IPS-NIHi11 (cell line): ENCODE data around the gene MOCS1.
"Not testable (repeated sequence)": the region's sequence is repeated elsewhere in the genome, so short reads cannot be mapped to it uniquely, and the experiment has no call there.

Experiments
- DNase-seq: peaks from one replicate; pipeline ENCODE4 v3.0.0; 2012; ENCODE audit warnings: mixed read lengths, low spot score

The MOCS1 gene

GRCh38 chr6:39934131-39934757 lies at the start of gene MOCS1:
TSS of gene MOCS1 (minus strand) at chr6:39934462. CDS start at chr6:39934417, 45 bp downstream.
- peak; percentile 95 for DNase-seq

- no peak for DNase-seq
Observed at GRCh38 chr6:39984051-39984450, 49.8 kb upstream of the MOCS1 start.

GRCh38 chr6:39983193-39983592 lies 48.9 kb upstream of the MOCS1 start:
- no peak for DNase-seq

DNA sequence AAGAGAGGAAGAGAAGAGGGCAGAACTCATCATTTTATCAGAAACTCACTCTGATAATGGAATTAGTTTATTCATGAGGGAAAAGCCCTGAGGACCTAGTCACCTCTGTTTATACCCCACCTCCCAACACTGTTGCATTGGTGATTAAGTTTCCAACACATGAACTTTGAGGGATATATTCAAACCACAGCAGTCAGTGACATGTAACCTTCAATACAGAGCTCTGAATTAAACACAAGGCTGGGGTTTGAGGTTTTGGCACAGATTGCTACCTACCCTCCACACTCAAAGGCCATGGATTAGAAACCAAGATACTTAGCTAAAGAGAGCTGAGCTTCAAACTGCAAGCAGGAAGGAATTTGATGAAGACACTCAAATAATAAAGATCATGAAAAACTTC lies 48.5 kb upstream of the MOCS1 start:
- DNase-seq, result no peak

DNA sequence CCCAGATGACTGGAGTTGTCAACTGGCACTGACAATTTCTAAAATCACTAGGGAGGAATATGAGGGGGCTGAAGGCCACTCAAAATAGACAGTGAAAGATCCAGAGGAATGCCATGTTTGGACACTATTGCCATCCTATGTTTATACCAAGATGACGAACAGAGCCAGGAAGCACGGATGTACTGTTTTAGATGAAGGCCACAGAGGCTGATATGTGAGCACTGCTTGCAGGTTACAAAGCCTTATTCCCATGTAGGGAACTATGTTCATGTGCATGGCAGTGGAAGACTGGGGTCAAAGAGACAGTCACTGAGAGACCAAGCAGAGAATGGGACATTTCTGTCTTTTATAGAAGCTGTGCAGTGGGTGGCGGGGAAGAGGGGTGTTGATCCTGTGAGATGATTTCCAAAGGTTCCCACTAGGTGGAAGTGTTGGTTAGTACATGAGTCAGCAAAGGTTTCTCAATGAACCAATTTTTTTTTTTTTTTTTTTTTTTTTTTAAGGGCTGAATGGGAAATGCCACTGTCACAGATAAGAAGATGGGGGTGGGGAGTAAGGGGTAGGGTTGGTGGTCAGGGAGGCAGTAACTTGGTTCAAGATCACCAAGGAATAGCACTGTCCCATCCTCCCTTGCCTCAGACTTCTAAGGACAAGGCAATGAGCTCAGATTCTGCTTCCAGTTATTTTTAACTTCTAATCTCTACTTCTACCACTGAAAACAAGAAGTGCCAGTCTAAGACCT lies 46.7 kb upstream of the MOCS1 start:
- peak; percentile 78 for DNase-seq

- DNase-seq, result no peak
Observed at GRCh38 chr6:39979461-39980328, 45.4 kb upstream of the MOCS1 start.

GRCh38 chr6:39978240-39978639 lies 44.0 kb upstream of the MOCS1 start:
- no peak for DNase-seq

DNA sequence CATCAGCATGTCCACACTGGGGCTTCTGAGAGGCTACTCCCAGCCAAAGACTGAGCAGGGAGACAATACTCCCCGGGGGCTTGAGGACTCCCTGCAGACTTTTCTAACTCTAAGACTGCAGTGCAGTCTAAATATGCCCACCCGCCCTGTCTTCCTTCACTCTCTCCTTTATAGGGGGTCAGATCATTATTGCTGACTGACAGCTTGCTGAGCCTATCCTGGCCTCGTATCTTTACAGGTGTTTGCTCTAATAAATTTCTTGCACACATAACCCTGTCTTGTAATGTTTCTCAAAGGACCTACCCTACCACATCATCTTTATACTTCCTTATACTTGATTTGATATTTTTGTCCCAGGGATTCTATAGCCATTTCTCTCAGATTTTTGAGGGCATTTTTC lies 39.4 kb upstream of the MOCS1 start:
- no peak for DNase-seq

DNA sequence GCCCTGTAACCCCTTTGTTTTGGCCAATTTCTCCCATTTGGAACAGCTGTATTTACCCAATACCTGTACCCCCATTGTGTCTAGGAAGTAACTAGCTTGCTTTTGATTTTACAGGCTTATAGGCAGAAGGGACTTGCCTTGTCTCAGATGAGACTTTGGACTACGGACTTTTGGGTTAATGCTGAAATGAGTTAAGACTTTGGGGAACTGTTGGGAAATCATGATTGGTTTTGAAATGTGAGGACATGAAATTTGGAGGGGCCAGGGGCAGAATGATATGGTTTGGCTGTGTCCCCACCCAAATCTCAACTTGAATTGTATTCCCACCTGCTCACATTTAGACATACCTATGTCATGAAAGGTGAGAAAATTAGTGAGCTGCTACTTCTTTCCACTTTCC lies 38.5 kb upstream of the MOCS1 start:
- DNase-seq, result not testable (repeated sequence)

DNA sequence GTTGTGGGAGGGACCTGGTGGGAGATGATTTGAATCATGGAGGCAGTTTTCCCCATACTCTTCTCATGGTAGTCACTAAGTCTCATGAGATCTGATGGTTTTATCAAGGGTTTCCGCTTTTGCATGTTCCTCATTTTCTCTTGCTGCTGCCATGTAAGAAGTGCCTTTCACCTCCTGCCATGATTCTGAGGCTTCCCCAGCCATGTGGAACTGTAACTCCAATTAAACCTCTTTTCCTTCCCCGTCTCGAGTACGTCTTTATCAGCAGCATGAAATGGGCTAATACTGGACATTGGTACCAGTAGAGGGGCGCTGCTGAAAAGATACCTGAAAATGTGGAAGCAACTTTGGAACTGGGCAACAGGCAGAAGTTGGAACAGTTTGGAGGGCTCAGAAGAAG lies 36.9 kb upstream of the MOCS1 start:
- not testable (repeated sequence) for DNase-seq

GRCh38 chr6:39965751-39966150 lies 31.5 kb upstream of the MOCS1 start:
- no peak for DNase-seq

- DNase-seq, result no peak
Observed at GRCh38 chr6:39964530-39964929, 30.3 kb upstream of the MOCS1 start.

DNA sequence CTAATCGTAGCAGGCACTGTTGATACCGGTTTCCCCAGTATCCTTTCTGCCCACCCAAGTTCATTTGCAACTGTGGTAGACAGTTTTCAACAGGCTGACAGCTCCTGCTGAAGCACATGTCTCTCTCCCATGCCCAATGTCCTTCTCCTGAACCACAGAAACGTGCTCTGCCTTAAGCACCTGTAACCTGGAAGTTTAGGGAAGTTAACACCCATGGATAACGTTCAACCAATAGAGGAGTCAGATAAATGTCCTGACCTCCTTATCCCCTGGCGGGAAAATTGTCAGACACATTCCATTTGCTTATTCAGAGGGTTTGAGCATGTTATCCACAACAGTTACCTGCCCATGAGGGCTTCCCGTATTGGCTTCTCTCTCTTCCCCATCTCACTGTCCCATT lies 29.8 kb upstream of the MOCS1 start:
- no peak for DNase-seq

GRCh38 chr6:39962831-39963230 lies 28.6 kb upstream of the MOCS1 start:
- no peak for DNase-seq

DNA sequence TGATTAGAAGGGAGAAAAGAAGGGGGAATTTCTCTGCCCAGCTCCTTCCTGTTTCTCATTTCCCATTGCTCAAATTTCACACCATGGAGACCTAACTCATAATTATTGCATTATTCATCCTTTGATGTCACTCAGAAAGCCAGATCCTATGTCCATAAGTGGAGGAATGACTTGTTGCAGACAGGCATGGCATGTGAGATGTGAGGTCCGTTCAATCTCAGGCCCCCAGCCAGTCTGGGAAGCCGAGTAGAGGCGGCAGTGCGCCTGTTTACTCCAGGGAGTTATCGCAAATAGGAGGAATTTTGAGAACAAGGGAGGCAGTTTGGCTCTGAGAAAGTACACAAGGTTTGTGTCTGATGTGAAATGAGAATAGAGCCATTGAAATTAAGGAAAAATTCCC lies 26.9 kb upstream of the MOCS1 start:
- no peak for DNase-seq

DNA sequence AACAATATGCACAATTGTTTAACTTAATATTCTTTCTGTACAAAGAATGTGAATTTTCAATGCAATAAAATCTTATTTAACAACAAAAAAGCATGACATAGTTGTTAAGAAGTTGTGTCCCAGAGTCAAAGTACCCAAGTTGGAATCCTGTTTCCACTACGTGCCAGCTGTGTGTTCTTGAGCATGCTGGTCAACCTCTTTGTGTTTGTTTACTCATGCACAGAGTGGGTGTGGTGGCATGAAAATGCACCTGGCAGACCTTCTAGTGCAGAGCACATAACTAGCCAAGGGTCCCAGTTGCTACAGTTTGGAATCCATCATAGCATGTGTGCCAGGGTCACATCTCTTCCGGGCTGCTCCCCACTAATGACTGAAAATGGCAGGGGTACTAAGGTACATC lies 24.7 kb upstream of the MOCS1 start:
- peak; percentile 21 for DNase-seq

- no peak for DNase-seq
Observed at GRCh38 chr6:39956936-39957335, 22.7 kb upstream of the MOCS1 start.

GRCh38 chr6:39953076-39953618 lies 18.9 kb upstream of the MOCS1 start:
- no peak for DNase-seq

DNA sequence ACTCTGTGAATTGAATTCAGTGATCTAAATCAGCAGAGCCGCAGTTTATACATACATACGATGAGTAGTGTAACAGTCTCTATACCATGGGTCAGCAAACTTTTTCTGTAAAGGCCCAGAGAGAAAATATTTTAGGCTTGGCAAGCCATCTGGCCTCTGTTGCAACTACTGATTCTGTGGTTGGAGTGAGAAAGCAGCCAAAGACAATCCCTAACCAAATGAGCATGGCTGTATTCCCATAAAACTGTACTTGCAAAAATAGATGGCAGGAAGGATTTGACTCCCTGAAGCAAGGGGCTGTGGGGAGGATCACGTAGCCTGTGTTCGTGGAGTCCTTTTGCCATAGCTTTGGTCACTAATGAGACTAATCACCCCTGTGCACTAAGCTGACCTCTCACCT lies 17.9 kb upstream of the MOCS1 start:
- DNase-seq, result no peak

DNA sequence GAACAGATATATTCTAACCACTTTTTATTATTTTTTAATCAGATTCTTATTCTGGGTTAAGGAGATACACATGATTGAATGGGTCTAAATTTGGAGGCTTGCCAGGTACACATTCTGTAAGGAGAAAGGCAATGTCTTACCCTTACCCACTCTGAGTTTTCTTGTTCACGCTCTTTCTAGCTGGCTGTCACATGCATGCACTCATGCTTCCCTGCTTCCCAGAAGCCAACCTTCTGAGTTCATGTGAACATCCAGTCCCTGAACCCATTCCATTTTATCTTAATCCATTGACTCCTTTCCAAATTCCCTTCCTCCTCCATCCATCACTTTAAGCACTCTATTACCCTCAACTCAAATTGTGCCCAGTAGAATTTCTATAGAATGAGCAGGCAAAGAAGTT lies 17.5 kb upstream of the MOCS1 start:
- no peak for DNase-seq

GRCh38 chr6:39951191-39951590 lies 16.9 kb upstream of the MOCS1 start:
- no peak for DNase-seq

DNA sequence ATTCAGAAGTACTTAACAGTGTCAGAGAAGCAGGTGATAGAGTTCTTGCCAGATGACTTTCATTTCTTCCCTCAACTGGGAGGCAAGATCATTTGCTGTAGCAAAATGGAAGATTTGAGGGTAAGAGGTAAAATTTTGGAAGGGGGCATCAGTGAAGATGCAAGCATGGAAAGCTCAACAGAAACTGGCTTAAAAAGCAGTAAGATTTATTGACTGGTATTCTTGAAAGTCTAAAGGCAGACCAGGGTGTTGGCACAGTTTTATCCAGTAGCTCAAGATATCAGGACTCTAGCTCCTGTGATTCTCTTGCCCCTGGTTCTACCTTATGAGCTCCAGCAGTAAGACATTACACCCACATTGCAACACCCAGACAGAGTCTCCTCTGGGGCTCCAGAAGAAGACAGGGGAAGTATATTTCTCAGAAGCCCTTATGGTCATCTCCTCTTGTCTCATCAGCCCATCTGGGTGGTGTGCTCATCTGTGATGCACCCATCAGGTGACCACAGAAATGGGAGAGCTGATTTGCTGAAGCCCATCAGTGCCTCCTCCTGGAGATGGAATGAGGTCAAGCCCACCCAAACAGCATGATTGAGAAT lies 16.0 kb upstream of the MOCS1 start:
- DNase-seq, result no peak
